ENCODE measurements around the gene NELL2. TPM values are rescaled to one million over a fixed set of nuclear protein-coding genes. Genes with fewer than 3 reads are reported as not detected.

The NELL2 gene
- total RNA-seq, 1 donor from 2014 or later: 16.9 TPM

- H3K27me3 ChIP-seq: no peaks in the 10 kb centered on the region
- no peaks in the 10 kb centered on the region for H3K4me1 ChIP-seq
- no peak overlapping the region for H3K4me3 ChIP-seq
- no peaks in the 10 kb centered on the region for H3K9me3 ChIP-seq
- no peak for DNase-seq (ENCODE audit: extremely low spot score in 2 of 2)
- no peaks in the 10 kb centered on the region for H3K36me3 ChIP-seq
- no peak for TF ChIP-seq POLR2A (IDR thresholded peaks at IDR 0.05)
- no peak for TF ChIP-seq CTCF (IDR thresholded peaks at IDR 0.05)
- no peak for TF ChIP-seq POLR2AphosphoS5 (IDR thresholded peaks at IDR 0.05; ENCODE audit: insufficient read depth in 1 of 2, low read depth in 1 of 2)
- H3K27ac ChIP-seq: no peak overlapping the region
- intact Hi-C loops (cut with DNase I): no loop called here
These were observed 235.5 kb downstream of the NELL2 start for GRCh38 chr12:44640427-44641190.

- no peak overlapping the region for H3K27ac ChIP-seq
- H3K4me3 ChIP-seq: no peak overlapping the region
- no peaks in the 10 kb centered on the region for H3K9me3 ChIP-seq
- TF ChIP-seq POLR2AphosphoS5 (IDR thresholded peaks at IDR 0.05; ENCODE audit: insufficient read depth in 1 of 2, low read depth in 1 of 2) (no peak), CTCF (IDR thresholded peaks at IDR 0.05) (no peak), POLR2A (IDR thresholded peaks at IDR 0.05) (no peak)
- DNase-seq (ENCODE audit: extremely low spot score in 2 of 2): no peak
- no peaks in the 10 kb centered on the region for H3K27me3 ChIP-seq
- no peaks in the 10 kb centered on the region for H3K36me3 ChIP-seq
- intact Hi-C loops (cut with DNase I): no loop called here
- no peaks in the 10 kb centered on the region for H3K4me1 ChIP-seq
These were observed 238.2 kb downstream of the NELL2 start for GRCh38 chr12:44637875-44638274.

- Histone ChIP-seq H3K4me1 (no peaks in the 10 kb centered on the region), H3K27ac (no peak overlapping the region), H3K27me3 (no peaks in the 10 kb centered on the region), H3K9me3 (no peaks in the 10 kb centered on the region), H3K4me3 (no peak overlapping the region), H3K36me3 (no peaks in the 10 kb centered on the region)
- intact Hi-C loops (cut with DNase I): no loop called here
- TF ChIP-seq POLR2AphosphoS5 (IDR thresholded peaks at IDR 0.05; ENCODE audit: insufficient read depth in 1 of 2, low read depth in 1 of 2): no peak
- TF ChIP-seq CTCF (IDR thresholded peaks at IDR 0.05): no peak
- TF ChIP-seq POLR2A (IDR thresholded peaks at IDR 0.05): no peak
- no peak for DNase-seq (ENCODE audit: extremely low spot score in 2 of 2)
These were observed 247.9 kb downstream of the NELL2 start for GRCh38 chr12:44628180-44628579.

- H3K9me3 ChIP-seq: no peaks in the 10 kb centered on the region
- H3K27me3 ChIP-seq: no peaks in the 10 kb centered on the region
- no peaks in the 10 kb centered on the region for H3K4me1 ChIP-seq
- H3K36me3 ChIP-seq: no peaks in the 10 kb centered on the region
- DNase-seq (ENCODE audit: extremely low spot score in 2 of 2): no peak
- H3K27ac ChIP-seq: no peak overlapping the region
- intact Hi-C loops (cut with DNase I): no loop called here
- no peak for TF ChIP-seq POLR2A (IDR thresholded peaks at IDR 0.05)
- TF ChIP-seq POLR2AphosphoS5 (IDR thresholded peaks at IDR 0.05; ENCODE audit: insufficient read depth in 1 of 2, low read depth in 1 of 2): no peak
- no peak for TF ChIP-seq CTCF (IDR thresholded peaks at IDR 0.05)
- H3K4me3 ChIP-seq: no peak overlapping the region
These were observed 248.5 kb downstream of the NELL2 start for GRCh38 chr12:44627387-44628166.

GRCh38 chr12:44626883-44627282, 249.2 kb downstream of the NELL2 start:
- intact Hi-C loops (cut with DNase I): no loop called here
- no peaks in the 10 kb centered on the region for H3K4me1 ChIP-seq
- TF ChIP-seq POLR2AphosphoS5 (IDR thresholded peaks at IDR 0.05; ENCODE audit: insufficient read depth in 1 of 2, low read depth in 1 of 2) (no peak), POLR2A (IDR thresholded peaks at IDR 0.05) (no peak)
- H3K4me3 ChIP-seq: no peak overlapping the region
- no peak for DNase-seq (ENCODE audit: extremely low spot score in 2 of 2)
- no peaks in the 10 kb centered on the region for H3K36me3 ChIP-seq
- no peaks in the 10 kb centered on the region for H3K9me3 ChIP-seq
- H3K27me3 ChIP-seq: no peaks in the 10 kb centered on the region
- no peak overlapping the region for H3K27ac ChIP-seq

All from vagina (tissue), 2 donors.